Panc1 (cell line): ENCODE measurements around the gene ATRNL1. TPM values are rescaled to one million over a fixed set of nuclear protein-coding genes. Genes with fewer than 3 reads are reported as not detected.

ENCODE experiments used
- ATAC-seq: fragments of 200-7000 bp; cut with Tn5 transposase; 2 replicates; pipeline ENCODE4 v1.9.1; 2020; ENCODE audit warnings: mild to moderate bottlenecking, moderate library complexity
- BruUV-seq: library from RNA; stranded (reverse); fragments of 400-500 nt; replicated peaks from 2 replicates; lab custom pipeline; 2021; lab: Mats Ljungman, UMichigan
- CTCF ChIA-PET: fragments of 300-600 bp; sonication (Branson Sonifier 250); formaldehyde crosslinking; loops from one replicate; lab custom pipeline; 2022; ENCODE audit warnings: antibody characterized with exemption; lab: Charles Lee
- POLR2A ChIA-PET: fragments of 300-600 bp; sonication (Branson Sonifier 250); formaldehyde crosslinking; loops from one replicate; lab custom pipeline; 2022; ENCODE audit warnings: antibody characterized with exemption; lab: Charles Lee
- DNase-seq: peaks from one replicate; pipeline ENCODE4 v3.0.0-alpha.2; 2010; ENCODE audit warnings: low read depth, low spot score
- H3K27ac ChIP-seq: 2 replicates; pipeline ENCODE4 v1.5.1; 2011; ENCODE audit warnings: mild to moderate bottlenecking, low read length, inconsistent platforms
- H3K27me3 ChIP-seq: fragments of 200-500 bp; sonication (Bioruptor generic); 2 replicates; pipeline ENCODE4 v1.6.0; 2014; ENCODE audit warnings: low read length, inconsistent platforms; ENCODE audit not compliant: control insufficient read depth, insufficient read depth
- H3K36me3 ChIP-seq: fragments of 200-500 bp; sonication (Bioruptor generic); 2 replicates; pipeline ENCODE4 v1.5.1; 2014; ENCODE audit warnings: inconsistent platforms, mild to moderate bottlenecking, low read length, moderate library complexity; ENCODE audit not compliant: control insufficient read depth, insufficient read depth
- H3K4me1 ChIP-seq: 2 replicates; pipeline ENCODE4 v1.5.1; 2011; ENCODE audit warnings: inconsistent platforms, mild to moderate bottlenecking, low read length, moderate library complexity; ENCODE audit not compliant: control insufficient read depth, insufficient read depth
- H3K4me3 ChIP-seq, 2 experiments: 2 replicates each; pipeline ENCODE4 v1.5.1; 2011 to 2012; ENCODE audit warnings: low read depth in 2 of 2, low read length in 2 of 2, mild to moderate bottlenecking in 2 of 2, inconsistent platforms in 1 of 2, moderate library complexity in 1 of 2
- H3K9me3 ChIP-seq: fragments of 200-500 bp; sonication (Bioruptor generic); 2 replicates; pipeline ENCODE4 v1.5.1; 2014; ENCODE audit warnings: low read depth, mild to moderate bottlenecking, inconsistent platforms, low read length, moderate library complexity; ENCODE audit not compliant: control insufficient read depth, insufficient read depth
- CTCF ChIP-seq: fragments of 450-650 bp; IDR thresholded peaks from 2 replicates; pipeline ENCODE4 v1.5.1; 2017; ENCODE audit warnings: mild to moderate bottlenecking
- POLR2AphosphoS5 ChIP-seq: IDR thresholded peaks from 2 replicates; pipeline ENCODE4 v1.6.1; 2012; ENCODE audit warnings: mild to moderate bottlenecking, low read depth, low read length, moderate library complexity
- REST ChIP-seq, 2 experiments: IDR thresholded peaks; 2 replicates each; pipeline ENCODE4 v1.6.1; 2011 to 2012; ENCODE audit warnings: low read depth in 2 of 2, control low read depth in 1 of 2, low read length in 1 of 2, mild to moderate bottlenecking in 1 of 2, moderate library complexity in 1 of 2; ENCODE audit not compliant: insufficient read depth in 1 of 2
- SIN3A ChIP-seq: IDR thresholded peaks from 2 replicates; pipeline ENCODE4 v1.6.1; 2012; ENCODE audit warnings: low read depth, mild to moderate bottlenecking, low read length, moderate library complexity, borderline replicate concordance; ENCODE audit not compliant: insufficient read depth
- TCF7L2 ChIP-seq: IDR thresholded peaks from 2 replicates; pipeline ENCODE4 v1.6.1; 2011; ENCODE audit warnings: mild to moderate bottlenecking, low read depth, low read length, inconsistent platforms
- in situ Hi-C: cut with HindIII; loops from 2 replicates; pipeline ENCODE4 v1.10.0; 2016; ENCODE audit warnings: low sequenced_read_pairs, low pct_unique_long_range_greater_than_20kb
- intact Hi-C: fragments of 100-400 bp; cut with micrococcal nuclease; formaldehyde crosslinking; loops from one replicate; pipeline ENCODE4 v1.10.0; 2022; ENCODE audit not compliant: unreplicated experiment
- total RNA-seq: library from RNA; stranded (reverse); gene quantifications from one replicate; pipeline ENCODE4 v1.2.1, GENCODE V29; 2021; ENCODE audit not compliant: unreplicated experiment

The ATRNL1 gene
- total RNA-seq, 1 experiment from 2014 or later, result 17.1 TPM

- BruUV-seq, result no TSS peak
- no peaks in the 10 kb centered on the region for H3K4me1 ChIP-seq
- H3K9me3 ChIP-seq, result no peaks in the 10 kb centered on the region
- no peaks in the 10 kb centered on the region for H3K27me3 ChIP-seq
- no peaks in the 10 kb centered on the region for H3K36me3 ChIP-seq
- DNase-seq (no peak), ATAC-seq (no peak)
- intact Hi-C loops (no loop called here), in situ Hi-C loops (no loop called here)
- ChIA-PET CTCF (no interaction called here), POLR2A (no interaction called here)
- TF ChIP-seq CTCF, result no peak
- TF ChIP-seq POLR2AphosphoS5, result no peak
- TF ChIP-seq SIN3A, result no peak
- TF ChIP-seq REST (IDR thresholded peaks at IDR 0.05; ENCODE audit: insufficient read depth in 1 of 2, low read depth in 2 of 2, low read length in 1 of 2), result no peak
- TF ChIP-seq TCF7L2, result no peak
- H3K4me3 ChIP-seq, result no peak overlapping the region
- no peak overlapping the region for H3K27ac ChIP-seq
Observed at GRCh38 chr10:115422624-115423023, 329.5 kb downstream of the ATRNL1 start.

- in situ Hi-C loops (no loop called here), intact Hi-C loops (no loop called here)
- Histone ChIP-seq H3K4me1 (no peaks in the 10 kb centered on the region), H3K9me3 (no peaks in the 10 kb centered on the region), H3K27ac (no peak overlapping the region), H3K27me3 (no peaks in the 10 kb centered on the region), H3K4me3 (no peak overlapping the region), H3K36me3 (no peaks in the 10 kb centered on the region)
- ATAC-seq, result no peak
- no TSS peak for BruUV-seq
- no peak for TF ChIP-seq POLR2AphosphoS5
- TF ChIP-seq TCF7L2, result no peak
- TF ChIP-seq REST (IDR thresholded peaks at IDR 0.05; ENCODE audit: insufficient read depth in 1 of 2, low read depth in 2 of 2, low read length in 1 of 2), result no peak
- ChIA-PET POLR2A (no interaction called here), CTCF (no interaction called here)
- no peak for DNase-seq
Observed at GRCh38 chr10:115427611-115428010, 334.4 kb downstream of the ATRNL1 start.
